A673 (cell line): Measurements from ENCODE around the gene LCLAT1.

ENCODE experiments used
- EZH2 ChIP-seq: fragments of 200-600 bp; sonication (generic); IDR thresholded peaks from 2 replicates; pipeline ENCODE4 v1.6.1; 2017; ENCODE audit warnings: borderline replicate concordance, low read depth, mild to moderate bottlenecking, mixed read lengths, antibody characterized with exemption, low read length; ENCODE audit not compliant: poor library complexity, severe bottlenecking
- TF ChIP-seq, protein P1 (sequence below): fragments of 300-800, 200-600 bp; sonication (generic); conservative IDR thresholded peaks from 2 replicates; pipeline ENCODE4 v1.5.1; 2017; ENCODE audit warnings: low read depth, mild to moderate bottlenecking, antibody characterized with exemption, low read length, moderate library complexity, mixed read lengths

GRCh38 chr2:30561349-30561748, 114.3 kb downstream of the LCLAT1 start:
- TF ChIP-seq, protein P1, sequence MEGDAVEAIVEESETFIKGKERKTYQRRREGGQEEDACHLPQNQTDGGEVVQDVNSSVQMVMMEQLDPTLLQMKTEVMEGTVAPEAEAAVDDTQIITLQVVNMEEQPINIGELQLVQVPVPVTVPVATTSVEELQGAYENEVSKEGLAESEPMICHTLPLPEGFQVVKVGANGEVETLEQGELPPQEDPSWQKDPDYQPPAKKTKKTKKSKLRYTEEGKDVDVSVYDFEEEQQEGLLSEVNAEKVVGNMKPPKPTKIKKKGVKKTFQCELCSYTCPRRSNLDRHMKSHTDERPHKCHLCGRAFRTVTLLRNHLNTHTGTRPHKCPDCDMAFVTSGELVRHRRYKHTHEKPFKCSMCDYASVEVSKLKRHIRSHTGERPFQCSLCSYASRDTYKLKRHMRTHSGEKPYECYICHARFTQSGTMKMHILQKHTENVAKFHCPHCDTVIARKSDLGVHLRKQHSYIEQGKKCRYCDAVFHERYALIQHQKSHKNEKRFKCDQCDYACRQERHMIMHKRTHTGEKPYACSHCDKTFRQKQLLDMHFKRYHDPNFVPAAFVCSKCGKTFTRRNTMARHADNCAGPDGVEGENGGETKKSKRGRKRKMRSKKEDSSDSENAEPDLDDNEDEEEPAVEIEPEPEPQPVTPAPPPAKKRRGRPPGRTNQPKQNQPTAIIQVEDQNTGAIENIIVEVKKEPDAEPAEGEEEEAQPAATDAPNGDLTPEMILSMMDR, result no peak
- no peak for TF ChIP-seq EZH2
